Choroid plexus epithelial cell (primary cell): ENCODE results near the gene SMCO2.
A peak's percentile ranks its signal among the peaks of the same experiment; 100 is the strongest.

Source experiments
- DNase-seq: peaks from one replicate; pipeline ENCODE4 v3.0.0-alpha.2; 2010; ENCODE audit warnings: low read depth
- H3K4me3 ChIP-seq: 2 replicates; pipeline ENCODE4 v1.5.1; 2011; ENCODE audit warnings: low read depth, mild to moderate bottlenecking, control low read depth, low read length, moderate library complexity
- TF ChIP-seq, protein P1 (sequence below): conservative IDR thresholded peaks from 2 replicates; pipeline ENCODE4 v1.5.1; 2011; ENCODE audit warnings: low read depth, mild to moderate bottlenecking, control low read depth, inconsistent platforms, low read length, moderate library complexity

SMCO2 gene

DNA sequence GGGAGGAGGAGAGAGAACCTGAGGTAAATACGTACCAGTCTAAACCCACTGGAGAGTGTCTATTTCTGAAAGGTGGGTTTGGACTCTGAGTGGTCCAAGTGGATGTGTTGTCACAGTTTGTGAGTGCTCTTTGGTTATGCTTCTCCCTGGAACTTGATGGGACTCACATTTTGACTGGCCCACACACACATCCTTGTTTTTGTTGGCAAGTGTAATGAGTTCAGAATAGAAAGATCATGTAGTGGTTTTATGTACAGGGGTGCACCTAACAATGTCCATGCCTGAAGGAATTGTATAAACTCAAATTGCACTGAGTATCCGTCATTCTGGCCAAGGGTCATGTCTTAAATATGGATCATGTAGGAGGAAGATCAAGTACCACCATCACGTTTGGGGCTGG lies 82.3 kb downstream of the SMCO2 start:
- TF ChIP-seq, protein P1, sequence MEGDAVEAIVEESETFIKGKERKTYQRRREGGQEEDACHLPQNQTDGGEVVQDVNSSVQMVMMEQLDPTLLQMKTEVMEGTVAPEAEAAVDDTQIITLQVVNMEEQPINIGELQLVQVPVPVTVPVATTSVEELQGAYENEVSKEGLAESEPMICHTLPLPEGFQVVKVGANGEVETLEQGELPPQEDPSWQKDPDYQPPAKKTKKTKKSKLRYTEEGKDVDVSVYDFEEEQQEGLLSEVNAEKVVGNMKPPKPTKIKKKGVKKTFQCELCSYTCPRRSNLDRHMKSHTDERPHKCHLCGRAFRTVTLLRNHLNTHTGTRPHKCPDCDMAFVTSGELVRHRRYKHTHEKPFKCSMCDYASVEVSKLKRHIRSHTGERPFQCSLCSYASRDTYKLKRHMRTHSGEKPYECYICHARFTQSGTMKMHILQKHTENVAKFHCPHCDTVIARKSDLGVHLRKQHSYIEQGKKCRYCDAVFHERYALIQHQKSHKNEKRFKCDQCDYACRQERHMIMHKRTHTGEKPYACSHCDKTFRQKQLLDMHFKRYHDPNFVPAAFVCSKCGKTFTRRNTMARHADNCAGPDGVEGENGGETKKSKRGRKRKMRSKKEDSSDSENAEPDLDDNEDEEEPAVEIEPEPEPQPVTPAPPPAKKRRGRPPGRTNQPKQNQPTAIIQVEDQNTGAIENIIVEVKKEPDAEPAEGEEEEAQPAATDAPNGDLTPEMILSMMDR = no peak
- DNase-seq = peak; percentile 63
- no peak overlapping the region for H3K4me3 ChIP-seq

DNA sequence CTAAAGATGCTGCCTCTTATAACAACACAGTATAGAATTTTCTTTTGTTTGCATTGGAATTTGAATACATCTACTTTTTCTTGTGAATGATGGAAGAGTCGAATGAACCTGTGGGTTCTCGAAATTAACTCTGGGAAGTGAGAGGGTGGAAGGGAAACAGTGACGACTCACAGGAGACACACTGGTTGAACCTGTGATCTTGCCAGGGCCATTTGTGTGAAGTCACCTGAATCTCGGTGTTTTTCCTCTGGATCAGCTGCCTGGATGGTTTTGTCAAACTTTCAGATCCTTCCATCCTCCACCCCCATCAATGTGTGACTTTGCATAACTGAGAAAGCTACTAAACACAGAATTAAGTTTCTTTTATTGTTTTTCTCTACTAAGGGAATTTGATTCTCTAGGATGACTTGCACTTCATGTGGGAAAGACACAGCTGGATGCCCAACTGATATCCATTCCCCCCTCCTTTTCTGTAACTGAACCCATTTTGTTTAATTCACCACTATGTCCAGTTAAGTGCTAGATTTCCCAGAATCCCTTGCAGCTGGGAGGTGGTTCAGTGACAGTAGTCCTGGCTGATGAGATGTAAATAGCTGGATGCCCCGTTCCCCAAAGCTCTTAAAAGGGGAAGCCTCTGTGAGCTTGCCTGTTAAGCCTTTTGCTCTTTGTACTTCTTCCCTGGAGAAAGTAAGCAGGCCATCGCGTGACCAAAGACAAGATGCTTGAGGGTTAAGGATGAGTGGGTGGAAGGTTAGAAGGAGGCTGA lies 83.8 kb downstream of the SMCO2 start:
- TF ChIP-seq, protein P1 = no peak
- DNase-seq = peak; percentile 52
- H3K4me3 ChIP-seq = no peak overlapping the region

DNA sequence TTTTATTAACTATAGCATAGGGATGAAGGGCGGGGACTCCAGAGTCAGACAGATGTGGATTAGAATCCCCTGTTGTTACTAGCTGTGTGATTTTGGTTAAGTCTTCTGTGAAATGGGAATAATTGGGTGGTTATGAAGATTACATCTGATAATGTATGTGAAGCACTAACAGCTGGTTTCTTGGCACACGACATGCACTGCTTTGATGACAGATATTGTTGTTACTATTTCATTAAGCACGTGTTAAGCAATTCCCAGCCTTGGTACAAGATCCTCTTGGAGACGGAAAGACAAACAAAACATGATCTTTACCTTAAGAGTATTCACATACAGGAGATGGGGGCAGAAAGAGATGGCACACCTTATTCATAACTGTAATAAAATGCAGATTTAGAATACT lies 85.4 kb downstream of the SMCO2 start:
- DNase-seq = peak; percentile 47
- H3K4me3 ChIP-seq = no peak overlapping the region
- TF ChIP-seq, protein P1 = no peak

DNA sequence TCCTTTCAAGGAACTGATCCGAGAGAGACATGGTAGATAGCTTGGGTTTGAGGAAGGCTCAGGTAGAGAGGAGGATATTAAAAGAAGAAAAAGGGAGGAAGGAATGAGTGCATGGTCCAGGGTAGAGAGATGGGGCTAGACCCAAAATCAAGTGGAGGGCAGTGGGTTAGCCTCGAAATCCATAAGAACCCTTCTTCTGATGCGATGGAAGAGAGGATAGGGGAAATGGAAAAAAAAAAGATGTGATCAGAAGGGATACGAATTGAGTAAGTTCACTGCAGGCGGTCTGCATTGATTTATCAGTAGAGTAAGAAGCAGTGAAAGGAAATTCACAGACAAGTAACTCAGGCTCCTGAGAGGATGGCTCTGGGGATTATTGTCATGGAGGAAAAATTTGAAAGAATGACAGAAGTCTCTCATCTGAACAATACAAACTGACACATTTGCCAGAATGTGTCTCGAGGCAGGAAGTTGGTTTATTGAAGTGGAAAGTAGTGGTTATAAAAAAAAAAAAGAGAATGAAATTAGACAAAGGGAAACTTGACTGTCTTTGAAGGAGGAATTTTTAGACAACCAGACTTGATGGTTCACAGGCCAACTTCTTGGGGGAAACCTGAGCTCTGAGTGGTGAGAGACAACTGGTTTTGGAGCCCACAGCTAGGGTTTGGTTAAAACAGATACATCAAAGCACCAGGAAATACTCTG lies 87.7 kb downstream of the SMCO2 start:
- H3K4me3 ChIP-seq = no peak overlapping the region
- TF ChIP-seq, protein P1 = no peak
- no peak for DNase-seq

DNA sequence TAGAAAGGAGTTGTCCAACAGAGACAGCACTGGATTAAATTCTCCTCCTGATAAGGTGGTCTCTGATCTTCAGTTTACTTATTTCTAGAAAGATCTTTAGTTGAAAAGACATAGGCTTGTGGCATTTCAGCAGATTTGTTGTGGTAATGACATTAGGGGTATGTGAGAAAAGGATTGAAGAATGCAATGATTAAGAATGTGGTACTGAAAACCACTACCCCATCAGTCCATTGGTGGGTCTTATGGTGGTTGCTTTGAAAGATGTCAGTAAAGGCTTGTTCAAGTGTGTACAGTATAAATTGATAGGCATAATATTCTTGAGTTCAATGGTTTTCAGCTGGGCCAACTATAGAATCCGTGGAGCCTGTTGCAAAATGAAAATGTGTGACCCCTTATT lies 88.2 kb downstream of the SMCO2 start:
- TF ChIP-seq, protein P1 = no peak

DNA sequence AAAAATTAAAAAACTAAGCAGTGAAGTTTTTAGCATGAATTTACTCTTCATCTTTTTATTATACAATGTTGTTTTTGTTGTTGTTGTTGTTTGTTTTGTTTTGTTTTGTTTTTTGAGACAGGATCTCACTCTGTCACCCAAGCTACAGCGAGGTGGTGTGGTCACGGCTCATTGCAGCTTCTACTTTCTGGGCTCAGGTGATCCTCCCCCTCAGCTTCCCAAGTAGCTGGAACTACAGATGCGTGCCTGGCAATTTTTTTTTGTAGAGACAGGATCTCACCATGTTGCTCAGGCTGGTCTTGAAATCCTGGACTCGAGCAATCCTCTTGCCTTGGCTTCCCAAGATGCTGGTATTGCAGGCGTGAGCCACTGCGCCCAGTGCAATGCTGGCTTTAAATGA lies 88.8 kb downstream of the SMCO2 start:
- DNase-seq = no peak
- H3K4me3 ChIP-seq = no peak overlapping the region
- TF ChIP-seq, protein P1 = no peak

More for the DNA sequence above, 88.2 kb downstream of the SMCO2 start:
- DNase-seq = no peak
- H3K4me3 ChIP-seq = no peak overlapping the region
